Measurements from ENCODE around the gene CC2D2B.

DNA sequence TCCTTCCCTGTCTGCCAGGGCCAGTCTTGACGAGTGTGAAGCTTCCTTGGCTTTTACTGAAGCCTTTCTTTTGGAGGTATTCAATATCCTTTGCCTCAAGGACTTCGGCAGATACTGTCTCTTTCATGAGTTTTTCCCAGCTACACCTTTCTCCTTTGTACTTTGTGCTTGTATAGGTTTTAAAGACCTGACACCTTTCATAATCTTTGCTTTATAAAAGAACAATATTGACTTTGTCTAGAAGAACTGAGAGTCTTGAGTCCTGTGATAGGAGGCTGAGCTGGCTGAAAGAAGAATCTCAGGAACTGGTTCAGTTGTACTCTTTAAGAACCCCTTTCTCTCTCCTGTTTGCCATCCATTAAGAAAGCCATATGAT is 41.3 kb upstream of the CC2D2B start:
- no peak for TF ChIP-seq YY1 (IDR thresholded peaks at IDR 0.05; ENCODE audit: low read depth)
- TF ChIP-seq, protein P1, sequence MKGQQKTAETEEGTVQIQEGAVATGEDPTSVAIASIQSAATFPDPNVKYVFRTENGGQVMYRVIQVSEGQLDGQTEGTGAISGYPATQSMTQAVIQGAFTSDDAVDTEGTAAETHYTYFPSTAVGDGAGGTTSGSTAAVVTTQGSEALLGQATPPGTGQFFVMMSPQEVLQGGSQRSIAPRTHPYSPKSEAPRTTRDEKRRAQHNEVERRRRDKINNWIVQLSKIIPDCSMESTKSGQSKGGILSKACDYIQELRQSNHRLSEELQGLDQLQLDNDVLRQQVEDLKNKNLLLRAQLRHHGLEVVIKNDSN (IDR thresholded peaks at IDR 0.05), result no peak
- TF ChIP-seq TAF1 (IDR thresholded peaks at IDR 0.05; ENCODE audit: low read depth), result no peak
- TF ChIP-seq, protein P2, sequence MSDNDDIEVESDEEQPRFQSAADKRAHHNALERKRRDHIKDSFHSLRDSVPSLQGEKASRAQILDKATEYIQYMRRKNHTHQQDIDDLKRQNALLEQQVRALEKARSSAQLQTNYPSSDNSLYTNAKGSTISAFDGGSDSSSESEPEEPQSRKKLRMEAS (IDR thresholded peaks at IDR 0.05), result no peak
- TF ChIP-seq RAD21 (IDR thresholded peaks at IDR 0.05; ENCODE audit: low read depth), result no peak
- TF ChIP-seq TEAD4 (IDR thresholded peaks at IDR 0.05), result no peak
- TF ChIP-seq, protein P3, sequence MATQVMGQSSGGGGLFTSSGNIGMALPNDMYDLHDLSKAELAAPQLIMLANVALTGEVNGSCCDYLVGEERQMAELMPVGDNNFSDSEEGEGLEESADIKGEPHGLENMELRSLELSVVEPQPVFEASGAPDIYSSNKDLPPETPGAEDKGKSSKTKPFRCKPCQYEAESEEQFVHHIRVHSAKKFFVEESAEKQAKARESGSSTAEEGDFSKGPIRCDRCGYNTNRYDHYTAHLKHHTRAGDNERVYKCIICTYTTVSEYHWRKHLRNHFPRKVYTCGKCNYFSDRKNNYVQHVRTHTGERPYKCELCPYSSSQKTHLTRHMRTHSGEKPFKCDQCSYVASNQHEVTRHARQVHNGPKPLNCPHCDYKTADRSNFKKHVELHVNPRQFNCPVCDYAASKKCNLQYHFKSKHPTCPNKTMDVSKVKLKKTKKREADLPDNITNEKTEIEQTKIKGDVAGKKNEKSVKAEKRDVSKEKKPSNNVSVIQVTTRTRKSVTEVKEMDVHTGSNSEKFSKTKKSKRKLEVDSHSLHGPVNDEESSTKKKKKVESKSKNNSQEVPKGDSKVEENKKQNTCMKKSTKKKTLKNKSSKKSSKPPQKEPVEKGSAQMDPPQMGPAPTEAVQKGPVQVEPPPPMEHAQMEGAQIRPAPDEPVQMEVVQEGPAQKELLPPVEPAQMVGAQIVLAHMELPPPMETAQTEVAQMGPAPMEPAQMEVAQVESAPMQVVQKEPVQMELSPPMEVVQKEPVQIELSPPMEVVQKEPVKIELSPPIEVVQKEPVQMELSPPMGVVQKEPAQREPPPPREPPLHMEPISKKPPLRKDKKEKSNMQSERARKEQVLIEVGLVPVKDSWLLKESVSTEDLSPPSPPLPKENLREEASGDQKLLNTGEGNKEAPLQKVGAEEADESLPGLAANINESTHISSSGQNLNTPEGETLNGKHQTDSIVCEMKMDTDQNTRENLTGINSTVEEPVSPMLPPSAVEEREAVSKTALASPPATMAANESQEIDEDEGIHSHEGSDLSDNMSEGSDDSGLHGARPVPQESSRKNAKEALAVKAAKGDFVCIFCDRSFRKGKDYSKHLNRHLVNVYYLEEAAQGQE (IDR thresholded peaks at IDR 0.05; ENCODE audit: low read depth), result no peak
- TF ChIP-seq EP300 (IDR thresholded peaks at IDR 0.05; ENCODE audit: borderline replicate concordance), result no peak
